Neural crest cell (in vitro differentiated cells): ENCODE measurements around the gene HBS1L. TPM values are rescaled to one million over a fixed set of nuclear protein-coding genes. Genes with fewer than 3 reads are reported as not detected.

Experiments used
- DNase-seq: peaks from one replicate; pipeline ENCODE4 v3.0.0; 2021; ENCODE audit warnings: low read depth, mixed read lengths, low spot score
- H3K27ac Mint-ChIP-seq: one replicate; pipeline ENCODE4 v1.8.0; 2021; ENCODE audit warnings: mild to moderate bottlenecking, mixed read lengths; ENCODE audit not compliant: unreplicated experiment
- H3K27me3 Mint-ChIP-seq: 2 replicates; pipeline ENCODE4 v1.8.0; 2021; ENCODE audit warnings: low read depth, mild to moderate bottlenecking, mixed read lengths
- H3K36me3 Mint-ChIP-seq: 2 replicates; pipeline ENCODE4 v1.8.0; 2021; ENCODE audit warnings: low read depth, mild to moderate bottlenecking, mixed read lengths
- H3K4me1 Mint-ChIP-seq: 2 replicates; pipeline ENCODE4 v1.8.0; 2021; ENCODE audit warnings: mixed read lengths
- H3K4me3 Mint-ChIP-seq: one replicate; pipeline ENCODE4 v1.8.0; 2021; ENCODE audit warnings: mild to moderate bottlenecking, mixed read lengths
- H3K9me3 Mint-ChIP-seq: 2 replicates; pipeline ENCODE4 v1.8.0; 2021; ENCODE audit warnings: mixed read lengths
- CTCF ChIP-seq: fragments of 200-600 bp; sonication (generic); conservative IDR thresholded peaks from 2 replicates; pipeline ENCODE4 v1.5.0; 2021; ENCODE audit warnings: antibody characterized with exemption, mild to moderate bottlenecking
- total RNA-seq: library from RNA; stranded (reverse); gene quantifications from 2 replicates; pipeline ENCODE4 v1.2.1, GENCODE V29; 2021

HBS1L gene
- total RNA-seq, 1 donor from 2014 or later = 82.6 TPM

- Mint-ChIP-seq H3K4me3 (no peak overlapping the region), H3K4me1 (peaks cover 16% of the 10 kb centered on the region), H3K36me3 (no peaks in the 10 kb centered on the region), H3K27ac (no peak overlapping the region), H3K9me3 (no peaks in the 10 kb centered on the region), H3K27me3 (no peaks in the 10 kb centered on the region)
- DNase-seq = no peak
- TF ChIP-seq CTCF = no peak
Measured at GRCh38 chr6:135030056-135030473, 24.6 kb downstream of the HBS1L start.

GRCh38 chr6:135025775-135026174 lies 28.8 kb downstream of the HBS1L start:
- H3K4me1 Mint-ChIP-seq = peaks cover 19% of the 10 kb centered on the region
- H3K27me3 Mint-ChIP-seq = no peaks in the 10 kb centered on the region
- no peak overlapping the region for H3K4me3 Mint-ChIP-seq
- H3K9me3 Mint-ChIP-seq = no peaks in the 10 kb centered on the region
- H3K36me3 Mint-ChIP-seq = peaks cover 2% of the 10 kb centered on the region
- no peak for TF ChIP-seq CTCF
- no peak overlapping the region for H3K27ac Mint-ChIP-seq
- no peak for DNase-seq

DNA sequence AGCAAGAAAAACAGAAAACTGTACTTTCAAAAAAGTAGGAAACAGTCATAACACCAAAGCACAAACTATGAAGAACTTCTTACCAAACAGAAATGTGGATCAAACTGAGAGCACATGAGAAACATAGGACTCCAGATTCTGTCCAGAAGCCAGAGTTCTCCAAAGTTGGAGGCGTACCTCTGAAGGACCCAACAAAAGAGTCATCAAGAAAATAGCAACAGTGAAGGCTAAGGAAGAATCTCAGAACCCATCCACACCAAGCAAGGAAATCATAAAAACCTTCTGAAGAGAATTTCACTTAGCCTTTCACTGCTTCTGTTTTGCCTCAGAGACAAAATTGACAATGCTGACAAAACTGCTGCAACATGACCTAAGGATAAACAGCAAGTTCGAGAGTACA lies 29.4 kb downstream of the HBS1L start:
- Mint-ChIP-seq H3K4me1 (peaks cover 19% of the 10 kb centered on the region), H3K27ac (no peak overlapping the region), H3K27me3 (no peaks in the 10 kb centered on the region), H3K9me3 (no peaks in the 10 kb centered on the region), H3K36me3 (peaks cover 2% of the 10 kb centered on the region), H3K4me3 (no peak overlapping the region)
- no peak for DNase-seq
- TF ChIP-seq CTCF = no peak

DNA sequence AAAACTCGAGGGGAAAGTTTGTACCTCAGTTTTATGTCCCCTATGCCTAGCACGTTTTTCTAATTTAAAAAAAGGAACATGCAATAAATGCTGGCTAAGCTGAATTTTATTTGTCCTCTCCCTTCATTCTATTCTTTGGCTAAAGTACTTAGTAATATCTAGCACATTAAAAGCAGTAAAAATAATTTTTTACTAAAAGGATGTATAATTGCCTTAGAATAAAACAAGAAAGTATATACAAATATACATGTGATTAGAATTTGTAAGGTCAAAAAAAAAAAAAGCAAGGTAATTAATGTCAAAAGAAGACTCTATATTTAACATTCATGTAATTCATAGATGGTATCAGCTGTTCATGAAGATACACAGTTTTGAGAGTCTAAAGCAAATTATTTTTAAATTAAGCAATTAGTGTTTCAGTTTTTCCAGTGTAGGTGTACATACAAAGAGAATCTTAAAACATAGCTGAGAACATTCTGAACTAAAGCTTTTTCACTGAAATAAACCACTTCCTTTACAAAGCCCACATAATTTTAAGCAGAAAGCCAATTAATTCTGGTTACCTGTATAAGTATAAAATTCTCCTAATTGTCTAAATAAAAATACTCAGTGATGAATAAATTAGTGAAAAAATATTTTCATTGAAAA lies 32.4 kb downstream of the HBS1L start:
- H3K4me3 Mint-ChIP-seq = no peak overlapping the region
- H3K4me1 Mint-ChIP-seq = peaks cover 16% of the 10 kb centered on the region
- no peaks in the 10 kb centered on the region for H3K9me3 Mint-ChIP-seq
- peaks cover 2% of the 10 kb centered on the region for H3K36me3 Mint-ChIP-seq
- no peaks in the 10 kb centered on the region for H3K27me3 Mint-ChIP-seq
- DNase-seq = no peak
- TF ChIP-seq CTCF = no peak
- no peak overlapping the region for H3K27ac Mint-ChIP-seq

DNA sequence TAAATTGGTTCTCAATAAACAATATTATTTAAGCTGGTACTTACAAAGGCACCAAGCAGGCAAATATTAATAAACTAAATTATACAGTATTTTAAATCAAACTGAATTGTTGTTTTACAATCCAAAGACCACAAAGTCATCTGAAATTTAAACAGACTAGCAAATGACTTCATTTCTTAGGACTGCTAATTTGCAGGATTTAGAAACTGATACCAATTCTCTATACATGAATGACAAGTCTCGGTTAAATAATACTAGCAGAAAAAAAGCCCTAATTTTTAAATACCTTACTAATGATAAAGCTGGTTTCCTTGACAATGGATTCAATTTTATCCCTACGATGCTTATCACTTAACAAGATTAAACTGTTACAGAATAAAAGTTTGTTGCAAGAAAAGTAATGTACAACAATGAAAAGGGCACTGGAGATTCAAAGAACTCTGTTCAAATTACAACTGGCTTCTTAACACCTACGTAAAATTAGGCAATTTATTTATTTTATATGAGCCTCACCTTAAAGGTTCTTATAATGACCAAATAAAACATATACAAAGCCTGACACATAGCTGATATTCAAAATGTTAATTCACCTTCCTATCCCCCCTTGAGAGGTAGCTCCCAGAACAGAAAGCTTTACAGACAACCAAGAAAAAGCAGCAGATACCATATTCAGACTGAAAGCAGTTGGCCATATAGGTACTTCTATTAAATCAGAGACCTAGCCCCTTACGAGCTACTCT lies 33.1 kb downstream of the HBS1L start:
- no peak for TF ChIP-seq CTCF
- H3K36me3 Mint-ChIP-seq = peaks cover 2% of the 10 kb centered on the region
- H3K9me3 Mint-ChIP-seq = no peaks in the 10 kb centered on the region
- H3K4me3 Mint-ChIP-seq = no peak overlapping the region
- no peak overlapping the region for H3K27ac Mint-ChIP-seq
- no peak for DNase-seq
- H3K4me1 Mint-ChIP-seq = peaks cover 14% of the 10 kb centered on the region
- no peaks in the 10 kb centered on the region for H3K27me3 Mint-ChIP-seq
